Prostate gland (tissue), 2 donors: ENCODE data around the gene HADH.
A peak's percentile ranks its signal among the peaks of the same experiment; 100 is the strongest.

Experiments used
- CTCF ChIP-seq, 4 experiments: fragments of 200-600 bp in 2 of 4; fragments of 450-650 bp in 2 of 4; sonication (generic) in 2 of 4; IDR thresholded peaks; 1 replicate in 3 of 4; 2 replicates in 1 of 4; pipeline ENCODE4 v1.5.1; 2016 to 2019; ENCODE audit warnings: antibody characterized with exemption in 4 of 4, mild to moderate bottlenecking in 2 of 4, moderate library complexity in 2 of 4
- POLR2A ChIP-seq: fragments of 450-650 bp; IDR thresholded peaks from one replicate; pipeline ENCODE4 v1.6.1; 2016; ENCODE audit warnings: antibody characterized with exemption, mild to moderate bottlenecking
- POLR2AphosphoS5 ChIP-seq: sonication (generic); formaldehyde crosslinking; IDR thresholded peaks from one replicate; pipeline ENCODE4 v1.6.1; 2017; ENCODE audit warnings: antibody characterized with exemption

GRCh38 chr4:107996949-107997788 lies 7.5 kb downstream of the HADH start:
- TF ChIP-seq CTCF (IDR thresholded peaks at IDR 0.05): no peak
- TF ChIP-seq POLR2A: no peak
- TF ChIP-seq POLR2AphosphoS5: peak; percentile 47
